CD4-positive, alpha-beta T cell treated with Interleukin-1 beta for 1 hour (primary cell): ENCODE results near the gene COA6.

Source experiments
- DNase-seq, 2 donors: peaks; one replicate each; pipeline ENCODE4 v3.0.0-alpha.2; 2020 to 2022

The COA6 gene

DNA sequence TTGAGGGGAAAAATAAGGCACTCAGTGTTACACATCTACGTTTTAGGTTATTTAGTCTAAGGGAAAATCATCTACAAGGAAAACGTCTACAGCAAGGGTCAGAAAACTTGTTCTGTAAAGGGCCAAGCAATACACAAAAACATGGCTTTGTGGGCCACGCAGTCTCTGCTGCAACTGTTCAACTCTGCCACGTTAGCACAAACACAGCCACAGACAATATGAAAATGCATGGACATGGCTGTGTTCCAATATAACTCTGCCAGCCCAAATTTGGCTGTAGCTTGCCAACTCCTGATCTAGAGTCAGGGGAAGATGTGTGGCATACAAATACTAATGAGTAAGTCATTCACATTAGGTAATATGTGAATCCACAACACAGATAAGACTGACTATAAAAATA, 40.7 kb downstream of the COA6 start:
- no peak for DNase-seq

DNA sequence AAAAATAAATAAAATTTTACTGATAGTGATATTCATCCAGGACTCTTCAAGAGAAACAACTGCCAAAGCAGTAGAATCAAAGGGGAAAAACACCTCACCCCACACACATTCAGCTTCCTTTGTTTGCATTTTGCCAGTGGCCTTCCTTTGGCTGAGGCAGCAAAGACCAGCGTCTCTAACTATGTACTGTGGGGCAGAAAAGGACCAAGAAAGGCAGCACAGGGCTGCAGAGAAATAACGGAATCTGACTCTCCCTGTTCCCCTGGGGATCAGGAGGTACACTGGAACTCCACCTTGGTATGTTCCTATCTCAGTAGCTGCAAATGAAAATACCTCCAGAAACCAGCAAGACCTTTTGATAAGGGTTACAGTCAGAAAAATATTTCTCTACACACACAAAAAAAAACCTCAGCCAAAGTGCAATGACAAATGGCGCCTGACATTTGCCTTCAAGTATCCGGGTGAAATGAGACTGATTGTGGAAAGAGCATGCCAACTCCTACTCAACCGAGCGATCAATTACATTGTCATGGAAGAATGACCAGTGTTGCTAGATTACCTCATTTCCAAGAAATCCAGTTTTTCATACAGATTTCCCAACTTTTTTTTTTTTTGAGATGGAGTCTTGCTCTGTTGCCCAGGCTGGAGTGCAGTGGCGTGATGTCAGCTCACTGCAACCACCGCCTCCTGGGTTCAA, 54.8 kb downstream of the COA6 start:
- no peak for DNase-seq

DNA sequence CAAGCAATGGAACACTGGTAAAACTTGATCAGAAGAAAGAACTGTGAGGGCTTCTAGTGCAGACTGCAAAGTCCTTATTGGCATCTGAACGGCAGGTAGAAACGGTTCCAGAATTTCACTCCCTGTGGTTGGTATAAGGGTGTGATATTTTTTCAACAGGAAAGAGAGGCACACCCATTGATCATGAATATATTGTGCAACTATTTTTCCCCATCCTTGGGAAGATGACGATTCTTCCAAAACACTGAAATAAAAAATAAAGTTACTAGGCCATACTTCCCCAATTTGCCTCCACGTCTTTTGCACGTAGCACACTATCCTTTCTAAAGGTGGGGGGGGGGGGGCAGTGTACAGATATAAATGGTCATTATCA, 56.2 kb downstream of the COA6 start:
- no peak for DNase-seq

DNA sequence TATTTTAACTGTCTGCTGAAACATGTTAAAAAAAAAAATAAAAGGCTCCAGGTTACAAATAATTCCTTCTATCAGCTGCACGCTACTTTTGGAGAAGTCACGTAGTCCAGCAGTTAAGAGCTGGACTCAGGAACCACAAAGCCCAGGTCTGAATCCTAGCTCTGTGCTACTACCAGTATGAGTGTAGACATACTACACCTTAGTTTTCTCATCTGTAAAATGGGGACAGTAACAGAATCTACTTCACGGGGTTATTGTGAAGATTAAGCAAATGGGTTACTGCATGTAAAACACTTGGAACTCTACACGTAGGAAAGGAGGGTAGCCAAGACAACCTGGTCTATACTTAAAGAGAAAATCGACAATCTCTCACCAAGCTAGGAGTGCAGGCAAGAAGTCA, 57.4 kb downstream of the COA6 start:
- no peak for DNase-seq

DNA sequence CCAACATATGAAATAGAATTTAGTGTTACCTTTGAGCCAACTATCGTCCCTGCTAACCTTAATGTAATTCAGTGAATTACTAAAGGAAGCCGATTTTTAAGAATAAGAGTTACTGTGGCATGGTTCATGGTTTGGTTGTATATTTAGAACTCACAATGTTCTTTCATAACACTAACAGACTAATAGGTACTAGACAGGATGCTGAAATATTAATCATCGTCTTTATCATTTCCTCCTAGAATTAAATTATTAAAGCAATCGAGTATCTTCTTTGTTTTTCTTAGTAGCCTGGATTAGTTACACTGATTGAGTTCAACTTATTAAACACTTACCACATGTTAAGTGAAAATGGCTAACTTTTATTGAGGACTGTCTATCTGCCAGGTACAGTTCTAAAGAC, 58.0 kb downstream of the COA6 start:
- no peak for DNase-seq

DNA sequence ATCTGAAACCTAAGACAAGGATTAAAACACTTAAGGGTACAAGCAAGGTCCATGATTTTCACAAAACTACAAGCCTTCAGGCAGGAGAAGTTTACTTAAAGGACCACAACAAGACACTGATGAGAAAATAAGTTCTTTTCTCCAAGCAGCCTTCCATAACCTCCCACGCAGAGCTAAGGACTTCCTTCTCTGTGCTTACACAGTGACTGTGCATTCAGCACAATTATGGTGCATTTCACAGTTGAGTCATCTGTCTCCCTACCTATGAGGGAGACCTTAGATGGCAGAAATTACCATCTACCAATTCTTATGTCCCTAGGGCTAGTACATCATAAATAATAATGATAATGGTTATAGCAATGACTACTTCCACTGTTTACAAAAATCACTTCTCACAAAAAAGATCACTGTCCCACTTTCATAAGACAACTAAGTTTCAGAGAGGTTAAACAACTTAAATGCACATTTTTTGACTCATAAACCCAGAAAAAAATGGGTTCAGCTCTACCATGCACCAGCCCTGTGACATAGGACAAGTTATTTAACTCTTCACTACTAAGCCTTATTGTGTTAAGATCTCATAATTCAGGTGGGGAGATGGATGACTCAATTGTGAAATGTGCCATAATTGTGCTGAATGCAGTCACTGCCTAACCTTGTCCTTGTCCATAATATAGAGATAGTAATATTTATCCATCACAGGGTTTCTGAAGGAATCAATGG, 60.5 kb downstream of the COA6 start:
- no peak for DNase-seq
